NCI-H446 (cell line): ENCODE measurements around the gene LRRC31.

Source experiments
- DNase-seq, 2 experiments: peaks; one replicate each; lab custom pipeline; 2025; lab: John Stamatoyannopoulos, UW

LRRC31 gene

DNA sequence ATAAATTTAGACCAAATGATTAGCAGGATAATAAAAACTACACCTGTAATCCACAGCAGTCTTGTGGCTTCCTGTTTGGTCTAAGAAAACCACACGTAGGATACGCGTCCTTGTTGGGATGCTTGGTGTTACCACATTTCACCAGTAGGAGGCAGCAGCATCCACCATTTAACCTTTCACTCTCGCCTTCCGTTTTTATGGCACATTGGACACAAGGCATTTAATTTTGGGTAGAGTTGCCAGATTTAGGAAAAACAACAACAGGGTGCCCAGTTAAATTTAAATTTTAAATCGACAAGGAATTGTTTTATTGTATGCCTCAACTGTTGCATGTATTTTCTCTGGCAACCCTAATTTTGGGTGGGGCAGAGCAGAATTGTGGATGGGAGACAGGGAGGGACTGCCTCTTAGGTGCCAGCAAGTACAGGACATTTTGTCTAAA is 6.3 kb downstream of the LRRC31 start:
- peak; percentile 63 to 80 for DNase-seq

- no peak for DNase-seq
Measured at GRCh38 chr3:169861871-169862270, 7.9 kb downstream of the LRRC31 start.

- no peak for DNase-seq
Measured at GRCh38 chr3:169857811-169858210, 11.9 kb downstream of the LRRC31 start.

DNA sequence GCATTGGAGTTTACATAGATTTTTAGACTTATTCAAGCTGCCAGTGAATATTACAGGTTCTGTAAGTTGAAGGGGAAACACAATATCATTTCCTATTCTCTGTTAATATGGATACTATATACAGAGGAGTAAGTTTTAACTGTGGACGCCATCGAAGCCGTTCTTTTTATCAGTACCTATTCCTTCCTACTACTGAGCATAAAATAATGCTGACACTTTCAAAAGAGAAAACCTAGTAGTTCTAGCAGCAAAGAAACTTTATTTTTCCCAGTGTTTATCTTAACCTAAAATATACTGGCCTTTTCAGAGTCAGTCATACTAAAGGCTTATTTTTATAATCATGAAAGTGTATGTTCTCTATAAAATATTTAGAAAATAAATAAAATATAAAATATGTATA is 14.2 kb downstream of the LRRC31 start:
- DNase-seq: no peak

DNA sequence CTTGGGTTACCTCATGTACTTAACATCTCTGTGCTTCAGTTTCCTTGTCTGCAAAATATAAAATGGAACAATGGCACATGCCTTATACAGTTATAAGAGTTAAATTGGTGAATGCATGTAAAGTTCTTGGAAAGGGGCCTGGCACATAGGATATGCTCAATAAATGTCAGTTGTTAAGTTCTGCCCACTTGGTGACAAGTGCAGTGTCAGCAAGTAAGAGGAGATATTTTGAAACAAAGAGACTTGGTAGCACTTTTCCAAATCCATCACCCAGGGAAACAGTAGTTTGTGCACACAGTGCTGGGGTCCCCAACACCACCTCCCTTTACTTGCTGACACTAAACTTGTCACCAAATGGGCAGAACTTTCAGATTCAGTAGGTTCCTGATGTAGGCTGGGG is 19.1 kb downstream of the LRRC31 start:
- DNase-seq: no peak

- DNase-seq: no peak
Measured at GRCh38 chr3:169848741-169849140, 21.0 kb downstream of the LRRC31 start.

GRCh38 chr3:169847896-169848295 is 21.8 kb downstream of the LRRC31 start:
- no peak for DNase-seq

DNA sequence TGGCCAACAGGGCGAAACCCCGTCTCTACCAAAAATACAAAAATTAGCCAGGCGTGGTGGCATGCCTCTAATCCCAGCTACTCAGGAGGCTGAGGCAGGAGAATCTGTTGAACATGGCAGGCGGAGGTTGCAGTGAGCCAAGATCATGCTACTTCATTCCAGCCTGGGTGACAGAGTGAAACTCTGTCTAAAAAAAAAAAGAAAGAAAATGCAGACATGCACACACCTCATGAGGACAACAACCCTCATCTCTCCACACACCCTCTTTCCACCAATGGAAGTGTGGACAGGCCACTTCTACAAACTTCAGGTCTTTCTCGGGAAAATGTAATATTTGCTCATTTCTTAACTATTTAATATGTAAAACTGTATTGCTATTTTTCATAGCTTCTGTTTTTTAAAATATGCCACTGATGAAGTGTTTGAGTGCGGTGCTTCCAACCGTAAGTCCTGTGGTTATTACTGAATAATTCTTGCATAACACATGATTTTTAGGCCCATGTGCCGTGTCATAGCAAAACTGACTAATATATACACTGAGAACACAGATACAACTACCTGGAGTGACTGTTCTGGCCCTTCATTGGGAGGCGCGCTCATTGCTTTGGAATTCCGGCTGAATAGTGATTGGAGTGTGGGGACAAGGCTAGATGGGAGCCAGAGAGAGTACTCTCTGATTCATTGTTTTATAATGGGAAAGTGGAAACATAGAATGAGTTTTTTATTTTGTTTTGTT is 23.1 kb downstream of the LRRC31 start:
- no peak for DNase-seq

DNA sequence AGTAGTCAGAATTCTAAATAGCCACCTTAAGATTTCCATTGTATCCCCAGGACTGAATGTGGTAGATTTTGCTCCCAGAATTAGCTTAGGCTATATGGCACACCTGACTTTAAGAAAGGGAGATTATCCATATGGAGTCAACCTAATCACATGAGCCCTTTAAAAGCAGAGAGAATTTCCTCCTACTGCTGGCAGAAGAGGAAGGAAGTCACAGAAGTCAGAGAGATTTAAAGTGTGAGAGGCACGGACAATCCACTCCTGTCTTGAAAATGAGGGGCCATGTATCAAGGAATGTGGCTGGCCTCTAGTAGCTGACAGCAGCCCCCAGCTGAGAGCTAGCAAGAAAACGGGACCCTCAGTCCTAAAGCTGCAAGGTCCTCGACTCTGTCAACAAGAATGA is 26.8 kb downstream of the LRRC31 start:
- no peak for DNase-seq

DNA sequence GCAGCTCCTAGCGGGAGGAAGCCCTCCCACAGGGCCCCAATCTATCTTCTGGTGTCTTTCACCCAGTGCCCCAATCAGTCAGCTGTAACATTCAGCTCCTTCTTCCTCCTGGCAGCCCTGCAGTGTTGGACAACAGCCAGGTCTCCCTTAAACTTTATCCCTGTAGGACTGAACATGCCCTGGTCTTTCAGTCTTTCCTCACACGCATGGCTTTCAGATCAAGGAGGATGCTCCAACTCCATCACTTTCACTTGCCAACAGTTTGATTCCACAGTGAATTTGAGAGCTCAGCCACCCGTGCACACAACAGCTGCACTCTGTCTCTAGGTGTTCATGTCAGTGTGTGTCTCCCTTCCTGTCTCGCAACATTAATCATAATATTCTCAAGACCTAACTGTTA is 28.6 kb downstream of the LRRC31 start:
- peak; percentile 2 to 37 for DNase-seq

DNA sequence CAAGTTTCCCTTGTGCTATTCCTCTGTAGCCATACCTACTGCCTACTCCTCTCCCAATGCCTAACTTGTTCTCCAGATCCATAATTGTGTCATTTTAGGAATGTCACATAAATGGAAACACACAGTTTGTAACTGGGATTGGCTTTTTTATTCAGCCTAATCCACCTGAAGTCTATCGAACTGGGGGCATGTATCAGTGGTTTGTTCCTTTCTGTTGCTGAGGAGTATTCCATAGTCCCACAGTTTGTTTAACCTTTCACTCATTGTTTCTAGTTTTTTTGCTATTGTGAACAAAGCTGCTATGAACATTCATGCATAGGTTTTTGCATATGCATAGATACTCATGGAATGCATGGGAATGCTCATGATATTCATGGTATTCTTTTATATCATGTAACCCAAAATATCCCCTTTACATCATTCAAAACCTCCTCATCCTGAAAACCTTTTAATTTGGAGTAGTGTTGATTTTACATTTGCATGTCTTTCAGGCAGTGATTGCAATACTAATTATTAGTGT is 31.2 kb downstream of the LRRC31 start:
- no peak for DNase-seq

- DNase-seq: no peak
Measured at GRCh38 chr3:169836942-169837275, 32.8 kb downstream of the LRRC31 start.

- DNase-seq: no peak
Measured at GRCh38 chr3:169836078-169836941, 33.4 kb downstream of the LRRC31 start.

DNA sequence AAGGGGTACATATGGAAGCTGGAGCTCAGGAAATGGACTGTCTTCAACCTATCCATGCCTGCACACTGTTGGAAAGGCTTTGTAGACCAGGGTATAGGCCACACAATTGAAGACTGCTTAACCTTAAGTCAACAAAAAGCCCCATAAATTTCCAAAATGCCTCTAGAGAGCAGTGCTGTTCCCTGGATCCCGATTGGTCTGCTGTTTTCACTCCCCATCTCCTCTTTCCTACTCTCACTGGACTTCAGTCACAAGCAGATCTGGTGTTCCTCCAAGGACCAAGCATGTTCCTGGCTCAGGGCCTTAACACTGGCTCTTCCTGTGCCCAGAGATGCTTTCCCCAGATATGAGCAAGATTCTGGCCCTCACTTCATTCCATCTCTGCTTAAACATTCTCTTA is 34.2 kb downstream of the LRRC31 start:
- DNase-seq: no peak

GRCh38 chr3:169827712-169828111 is 42.0 kb downstream of the LRRC31 start:
- no peak for DNase-seq

- no peak for DNase-seq
Measured at GRCh38 chr3:169825316-169825715, 44.4 kb downstream of the LRRC31 start.

- DNase-seq: no peak
Measured at GRCh38 chr3:169822983-169823382, 46.8 kb downstream of the LRRC31 start.

DNA sequence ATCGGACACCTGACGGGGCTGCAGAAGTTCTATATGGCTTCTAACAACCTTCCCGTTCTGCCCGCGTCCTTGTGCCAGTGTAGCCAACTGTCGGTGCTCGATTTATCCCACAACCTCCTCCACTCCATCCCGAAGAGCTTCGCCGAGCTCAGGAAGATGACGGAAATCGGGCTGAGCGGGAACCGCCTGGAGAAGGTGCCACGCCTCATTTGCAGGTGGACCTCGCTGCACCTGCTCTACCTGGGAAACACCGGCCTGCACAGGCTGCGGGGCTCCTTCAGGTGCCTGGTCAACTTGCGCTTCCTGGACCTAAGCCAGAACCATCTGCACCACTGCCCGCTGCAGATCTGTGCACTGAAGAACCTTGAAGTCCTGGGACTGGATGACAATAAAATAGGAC is 47.2 kb downstream of the LRRC31 start:
- no peak for DNase-seq

DNA sequence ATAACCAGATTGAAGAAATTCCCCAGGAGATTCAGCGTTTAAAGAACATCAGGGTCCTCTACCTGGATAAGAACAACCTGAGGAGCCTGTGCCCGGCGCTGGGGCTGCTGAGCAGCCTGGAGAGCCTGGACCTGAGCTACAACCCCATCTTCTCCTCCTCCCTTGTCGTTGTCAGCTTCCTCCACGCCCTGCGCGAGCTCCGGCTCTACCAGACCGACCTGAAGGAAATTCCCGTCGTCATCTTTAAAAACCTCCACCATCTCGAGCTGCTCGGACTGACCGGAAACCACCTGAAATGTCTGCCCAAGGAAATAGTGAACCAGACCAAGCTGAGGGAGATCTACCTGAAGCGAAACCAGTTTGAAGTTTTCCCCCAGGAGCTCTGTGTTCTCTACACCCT is 47.6 kb downstream of the LRRC31 start:
- DNase-seq: no peak

DNA sequence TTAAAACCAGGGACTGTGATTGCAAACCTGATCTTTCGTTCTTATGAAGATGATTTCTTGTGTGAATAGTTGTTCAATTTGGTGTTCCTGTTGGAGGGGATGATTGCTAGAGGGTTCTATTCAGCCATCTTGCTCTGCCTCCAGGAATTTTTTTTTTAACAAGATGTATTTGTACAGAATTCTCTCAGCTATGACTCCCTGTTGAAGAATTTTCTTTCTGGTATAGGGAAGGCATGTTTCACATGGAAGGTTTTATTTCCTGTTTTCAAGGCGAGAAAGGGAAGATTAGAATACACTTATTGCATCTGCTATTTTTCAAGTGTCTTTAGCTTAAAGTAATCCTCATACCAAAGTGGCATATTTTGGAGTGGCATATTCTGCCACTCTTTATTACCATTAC is 51.4 kb downstream of the LRRC31 start:
- no peak for DNase-seq

DNA sequence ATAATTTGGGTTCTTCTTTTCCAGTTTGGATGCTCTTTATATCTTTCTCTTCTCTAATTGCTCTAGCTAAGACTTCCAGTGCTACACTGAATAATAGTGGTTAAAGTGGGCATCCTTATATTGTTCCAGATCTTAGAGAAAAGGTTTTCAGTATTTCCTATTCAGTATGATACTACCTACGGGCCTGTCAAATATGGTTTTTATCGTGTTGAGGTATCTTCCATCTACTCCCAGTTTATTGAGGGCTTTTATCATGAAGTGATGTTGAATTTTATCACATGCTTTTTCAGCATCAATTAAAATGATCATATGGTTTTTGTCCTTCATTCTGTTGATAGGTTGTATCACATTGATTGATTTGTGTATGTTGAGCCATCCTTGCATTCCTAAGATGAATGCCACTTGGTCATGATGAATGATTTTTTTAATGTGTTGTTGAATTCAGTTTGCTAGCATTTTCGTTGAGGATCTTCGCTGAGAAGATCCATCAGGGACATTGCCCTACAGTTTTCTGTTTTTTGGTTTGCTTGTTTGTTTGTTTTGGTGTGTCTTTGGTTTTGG is 54.1 kb downstream of the LRRC31 start:
- DNase-seq: no peak

- no peak for DNase-seq
Measured at GRCh38 chr3:169813757-169814517, 55.8 kb downstream of the LRRC31 start.
